HG03175 (cell line): ENCODE measurements around the gene EDRF1.
"Not testable (repeated sequence)": the region's sequence is repeated elsewhere in the genome, so short reads cannot be mapped to it uniquely, and the experiment has no call there.

Experiments
- ATAC-seq: cut with Tn5 transposase; IDR thresholded peaks from one replicate; pipeline ENCODE4 v1.9.1; 2021; ENCODE audit warnings: mild to moderate bottlenecking, moderate library complexity; ENCODE audit not compliant: unreplicated experiment

EDRF1 gene

GRCh38 chr10:125719173-125720001 is at the start of gene EDRF1:
EDRF1 (plus strand) TSS chr10:125719709; CDS start chr10:125719808, 99 bp downstream.
- peak; percentile 88 for ATAC-seq

GRCh38 chr10:125672884-125673283 is 46.6 kb upstream of the EDRF1 start:
- ATAC-seq = no peak

GRCh38 chr10:125679436-125679835 is 40.1 kb upstream of the EDRF1 start:
- ATAC-seq = no peak

- no peak for ATAC-seq
These were observed 36.4 kb upstream of the EDRF1 start, which contains the start of gene TEX36 for GRCh38 chr10:125683063-125683462. TEX36 (minus strand) TSS chr10:125683163; CDS start chr10:125682989, 174 bp downstream.

GRCh38 chr10:125683821-125684220 is 35.7 kb upstream of the EDRF1 start:
- ATAC-seq = no peak

- no peak for ATAC-seq
These were observed 34.9 kb upstream of the EDRF1 start for GRCh38 chr10:125684581-125684980.

GRCh38 chr10:125687507-125688185 is 31.9 kb upstream of the EDRF1 start:
- no peak for ATAC-seq

- ATAC-seq = no peak
These were observed 29.4 kb upstream of the EDRF1 start for GRCh38 chr10:125689955-125690569.

- no peak for ATAC-seq
These were observed 28.1 kb upstream of the EDRF1 start for GRCh38 chr10:125691160-125691981.

- no peak for ATAC-seq
These were observed 27.3 kb upstream of the EDRF1 start for GRCh38 chr10:125692196-125692595.

- no peak for ATAC-seq
These were observed 26.6 kb upstream of the EDRF1 start for GRCh38 chr10:125692601-125693523.

GRCh38 chr10:125693524-125693847 is 26.0 kb upstream of the EDRF1 start:
- ATAC-seq = no peak

GRCh38 chr10:125694883-125695282 is 24.6 kb upstream of the EDRF1 start:
- no peak for ATAC-seq

GRCh38 chr10:125696884-125697283 is 22.6 kb upstream of the EDRF1 start:
- not testable (repeated sequence) for ATAC-seq

- ATAC-seq = no peak
These were observed 21.0 kb upstream of the EDRF1 start for GRCh38 chr10:125698481-125698998.

- ATAC-seq = no peak
These were observed 19.9 kb upstream of the EDRF1 start for GRCh38 chr10:125699562-125700143.

- ATAC-seq = no peak
These were observed 19.1 kb upstream of the EDRF1 start for GRCh38 chr10:125700355-125700911.

- peak; percentile 69 for ATAC-seq
These were observed 11.7 kb upstream of the EDRF1 start for GRCh38 chr10:125707541-125708468.
